ENCODE data around the gene CD2.

The CD2 gene

GRCh38 chr1:116762281-116762680 lies 8.1 kb downstream of the CD2 start:
- no peak for DNase-seq

GRCh38 chr1:116762781-116763115 lies 8.5 kb downstream of the CD2 start:
- DNase-seq, result no peak

GRCh38 chr1:116763116-116763786 lies 9.0 kb downstream of the CD2 start:
- DNase-seq, result peak; percentile 78

DNA sequence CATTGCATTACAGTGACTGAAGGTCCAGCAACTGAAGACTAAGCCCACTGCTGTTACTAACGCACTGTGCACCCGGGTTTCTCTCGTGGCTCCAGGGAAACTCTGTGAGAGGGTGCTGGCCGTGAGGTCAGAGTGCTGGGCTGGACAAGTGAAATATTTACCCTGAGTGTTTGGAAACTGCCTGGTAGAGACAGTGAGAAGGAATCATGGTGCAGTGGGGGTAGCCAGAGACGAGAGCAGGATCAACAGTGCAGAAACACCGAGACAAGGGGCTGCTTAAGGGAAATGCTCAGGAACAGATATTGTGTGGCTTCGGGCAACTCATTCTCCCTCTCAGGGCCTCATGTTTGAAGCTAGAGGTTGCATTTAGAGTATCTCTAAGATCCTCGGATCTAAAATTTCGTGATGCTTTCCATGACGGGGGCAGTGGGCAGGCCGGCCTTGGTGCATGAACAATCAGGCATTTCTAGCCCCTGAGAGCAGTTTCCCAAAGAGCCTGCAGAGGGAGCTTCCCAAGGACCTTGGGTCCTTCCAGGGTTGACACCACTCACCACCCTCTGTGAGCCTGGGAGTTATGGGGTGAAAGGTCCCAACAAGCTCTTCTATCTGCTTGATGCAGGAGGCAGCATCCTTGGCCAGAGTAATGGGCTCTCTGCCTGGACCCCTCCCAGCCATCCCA lies 9.7 kb downstream of the CD2 start:
- peak; percentile 35 for DNase-seq

- DNase-seq, result no peak
Observed at GRCh38 chr1:116764466-116764898, 10.3 kb downstream of the CD2 start.

GRCh38 chr1:116764906-116765862 lies 11.0 kb downstream of the CD2 start:
- no peak for DNase-seq

- DNase-seq, result no peak
Observed at GRCh38 chr1:116765962-116766361, 11.7 kb downstream of the CD2 start.

DNA sequence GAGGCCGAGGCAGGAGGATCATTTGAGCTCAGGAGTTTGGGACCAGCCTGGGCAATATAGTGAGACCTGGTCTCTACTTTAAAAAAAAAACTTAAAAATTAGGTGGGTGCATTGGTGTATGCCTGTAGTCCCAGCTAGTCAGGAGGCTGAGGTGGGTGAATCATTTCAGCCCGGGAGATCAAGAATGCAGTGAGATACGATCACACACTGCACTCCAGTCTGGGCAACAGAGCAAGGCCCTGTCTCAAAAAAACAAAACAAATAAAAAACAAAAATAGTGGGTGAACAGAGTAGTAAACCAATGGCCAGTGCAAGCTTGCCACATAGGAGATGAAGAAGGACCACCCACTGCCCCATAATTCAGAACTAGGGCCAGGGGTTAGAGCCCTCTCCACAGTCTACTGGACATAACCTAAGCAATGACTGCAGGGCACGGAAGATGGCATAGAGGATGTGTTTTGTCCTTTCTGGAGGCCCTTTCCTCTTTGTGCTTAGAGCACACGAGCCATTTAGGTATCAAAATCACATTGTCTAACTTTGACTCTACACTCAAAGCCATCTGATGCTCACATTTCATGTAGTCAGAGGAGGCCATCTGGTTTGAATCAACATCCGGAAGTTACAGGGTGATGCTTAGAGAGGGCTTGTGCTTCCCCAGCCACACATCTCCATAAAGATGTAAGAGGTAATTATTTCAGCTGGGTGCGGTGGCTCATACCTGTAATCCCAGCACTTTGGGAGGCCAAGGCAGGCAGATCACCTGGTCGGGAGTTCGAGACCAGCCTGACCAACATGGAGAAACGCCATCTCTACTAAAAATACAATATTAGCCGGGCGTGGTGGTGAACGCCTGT lies 12.6 kb downstream of the CD2 start:
- DNase-seq, result no peak

DNA sequence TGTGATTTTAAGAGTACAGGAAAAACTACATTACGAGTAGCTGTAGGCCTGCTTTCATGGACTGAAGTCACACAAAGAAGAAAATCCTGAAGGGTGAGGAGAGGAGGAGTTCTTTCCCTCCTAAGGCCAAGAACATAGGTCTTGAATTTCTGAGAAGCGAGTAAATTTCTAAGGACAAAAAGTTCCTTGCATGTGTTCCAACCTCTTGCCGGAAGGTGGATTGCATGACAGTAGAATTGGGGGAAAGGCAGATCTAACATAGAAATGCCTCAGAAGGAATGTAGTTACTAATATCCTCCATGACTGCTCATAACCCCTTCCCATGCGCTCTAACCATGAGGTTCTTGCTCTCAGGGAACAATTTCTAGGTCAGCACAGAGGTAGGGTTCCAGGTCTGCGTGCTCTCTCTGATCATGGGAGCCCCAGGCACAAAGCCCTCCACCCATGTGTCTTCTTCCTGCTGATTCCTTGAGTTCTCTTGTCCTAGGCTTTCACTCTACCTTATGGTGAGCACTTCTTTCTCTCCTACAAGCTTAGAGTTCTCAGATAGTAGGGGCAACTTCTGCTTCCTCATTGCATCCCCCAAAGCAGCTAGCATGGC lies 13.7 kb downstream of the CD2 start:
- DNase-seq, result no peak

DNA sequence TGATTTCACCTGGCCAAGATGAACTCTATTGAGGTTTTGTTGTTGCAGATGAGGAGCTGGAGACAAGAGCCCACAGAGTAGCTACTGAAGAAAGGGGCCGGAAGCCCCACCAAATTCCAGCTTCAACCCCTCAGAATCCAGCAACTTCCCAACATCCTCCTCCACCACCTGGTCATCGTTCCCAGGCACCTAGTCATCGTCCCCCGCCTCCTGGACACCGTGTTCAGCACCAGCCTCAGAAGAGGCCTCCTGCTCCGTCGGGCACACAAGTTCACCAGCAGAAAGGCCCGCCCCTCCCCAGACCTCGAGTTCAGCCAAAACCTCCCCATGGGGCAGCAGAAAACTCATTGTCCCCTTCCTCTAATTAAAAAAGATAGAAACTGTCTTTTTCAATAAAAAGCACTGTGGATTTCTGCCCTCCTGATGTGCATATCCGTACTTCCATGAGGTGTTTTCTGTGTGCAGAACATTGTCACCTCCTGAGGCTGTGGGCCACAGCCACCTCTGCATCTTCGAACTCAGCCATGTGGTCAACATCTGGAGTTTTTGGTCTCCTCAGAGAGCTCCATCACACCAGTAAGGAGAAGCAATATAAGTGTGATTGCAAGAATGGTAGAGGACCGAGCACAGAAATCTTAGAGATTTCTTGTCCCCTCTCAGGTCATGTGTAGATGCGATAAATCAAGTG lies 14.3 kb downstream of the CD2 start:
- no peak for DNase-seq

DNA sequence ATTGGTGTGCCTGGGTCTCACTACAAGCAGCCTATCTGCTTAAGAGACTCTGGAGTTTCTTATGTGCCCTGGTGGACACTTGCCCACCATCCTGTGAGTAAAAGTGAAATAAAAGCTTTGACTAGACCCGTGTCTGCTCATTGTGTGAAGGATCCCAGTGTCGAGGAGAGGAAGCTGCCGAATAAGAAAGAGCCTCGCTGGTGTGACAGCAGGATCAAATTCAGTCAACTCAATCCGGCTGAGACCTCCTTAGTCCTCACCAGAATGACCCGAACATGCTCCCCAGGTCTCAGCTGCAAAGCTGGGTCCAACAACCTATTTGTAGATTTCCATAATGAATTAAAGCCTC lies 14.8 kb downstream of the CD2 start:
- no peak for DNase-seq

- peak; percentile 35 for DNase-seq
Observed at GRCh38 chr1:116769561-116769977, 15.3 kb downstream of the CD2 start.

DNA sequence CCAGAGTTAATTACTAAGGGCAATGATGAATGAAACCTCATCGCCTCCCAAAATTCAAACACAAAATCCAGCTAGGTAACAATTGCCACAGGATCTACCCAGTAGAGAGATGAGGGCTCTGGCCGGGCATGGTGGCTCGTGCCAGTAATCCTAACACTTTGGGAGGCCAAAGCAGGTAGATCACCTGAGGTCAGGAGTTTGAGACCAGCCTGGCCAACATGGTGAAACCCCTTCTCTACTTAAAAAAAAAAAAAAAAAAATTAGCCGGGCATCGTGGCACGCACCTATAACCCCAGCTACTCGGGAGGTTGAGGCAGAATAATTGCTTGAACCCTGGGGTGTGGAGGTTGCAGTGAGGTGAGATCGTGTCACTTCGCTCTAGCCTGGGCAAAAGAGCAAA lies 15.8 kb downstream of the CD2 start:
- DNase-seq, result no peak

DNA sequence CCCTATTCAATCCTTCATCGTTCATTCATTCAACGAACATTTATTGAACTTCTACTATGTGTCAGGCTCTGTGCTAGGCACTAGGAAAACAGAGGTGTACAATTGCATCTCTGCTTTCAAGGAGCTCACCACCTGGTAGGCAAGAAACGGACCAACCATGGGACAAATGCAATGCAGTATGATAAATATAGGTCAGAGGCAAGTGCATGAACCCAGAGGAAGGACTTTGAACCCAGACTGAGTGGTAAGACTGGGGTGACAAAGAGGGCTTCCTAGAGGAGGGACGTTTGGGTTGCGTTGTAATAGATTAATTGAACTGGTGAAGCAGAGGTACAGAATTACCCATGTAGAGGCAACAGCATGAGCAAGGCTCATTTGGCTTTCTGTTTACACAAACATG lies 16.4 kb downstream of the CD2 start:
- DNase-seq, result no peak

DNA sequence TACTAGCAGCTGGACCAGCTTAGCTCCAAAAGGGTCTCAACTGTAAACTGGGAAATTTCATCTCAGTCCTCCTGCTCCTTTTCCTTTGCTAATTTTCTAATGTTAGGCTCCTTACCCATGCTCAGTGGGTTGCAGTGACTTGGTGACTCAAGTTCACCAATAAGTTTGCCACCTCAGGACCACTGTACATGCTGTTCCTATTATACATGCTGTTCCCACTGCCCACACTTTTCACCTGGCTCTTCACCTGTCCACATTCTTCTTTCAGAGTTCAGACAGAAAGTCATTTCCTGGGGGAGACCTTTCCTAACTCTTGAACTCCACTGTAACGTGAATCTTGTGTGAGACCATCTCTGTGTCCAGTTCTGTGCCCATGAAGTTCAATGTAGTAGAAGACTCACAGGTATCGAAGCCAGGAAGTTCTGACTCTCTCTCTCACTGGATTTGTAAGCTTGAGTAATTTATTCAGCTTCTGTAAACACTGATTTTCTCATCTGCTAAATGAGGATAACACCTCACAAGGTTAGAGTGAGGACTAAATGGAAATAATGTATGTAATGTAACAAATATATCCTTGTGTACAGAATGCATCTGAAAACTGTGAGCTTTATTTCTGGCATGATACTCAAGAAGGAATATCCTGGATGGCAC lies 17.9 kb downstream of the CD2 start:
- no peak for DNase-seq

GRCh38 chr1:116772648-116773045 lies 18.4 kb downstream of the CD2 start:
- DNase-seq, result no peak

DNA sequence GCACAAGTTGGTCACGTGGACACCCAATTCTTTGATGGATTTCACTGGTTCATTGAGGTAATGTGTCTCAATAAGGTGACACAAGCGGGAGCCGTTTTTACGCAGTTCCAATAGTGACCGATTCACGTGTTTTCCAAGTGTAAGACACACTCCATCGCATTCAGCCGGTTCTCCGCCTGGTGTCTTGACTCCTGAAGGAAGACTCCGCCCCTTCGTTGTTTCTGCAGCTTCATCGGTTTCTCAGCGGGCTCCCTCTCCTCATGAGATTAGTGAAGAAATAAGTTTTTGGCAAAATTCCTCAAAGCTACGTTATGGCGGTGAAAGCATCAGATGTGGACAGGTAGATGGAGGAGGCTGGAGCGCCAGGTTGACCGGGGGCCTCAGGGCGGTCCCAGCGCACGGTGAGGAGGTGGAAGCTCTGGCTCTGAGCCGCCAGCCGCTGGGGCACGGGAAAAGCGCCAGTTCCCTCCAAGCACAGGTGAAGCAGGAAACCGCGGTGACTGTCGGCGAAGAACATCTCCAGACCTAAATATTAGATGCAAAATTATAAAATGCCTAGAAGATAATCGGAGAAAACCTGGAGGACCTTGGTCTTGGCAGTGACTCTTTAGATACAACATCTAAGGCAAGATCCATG lies 21.0 kb downstream of the CD2 start:
- no peak for DNase-seq

DNA sequence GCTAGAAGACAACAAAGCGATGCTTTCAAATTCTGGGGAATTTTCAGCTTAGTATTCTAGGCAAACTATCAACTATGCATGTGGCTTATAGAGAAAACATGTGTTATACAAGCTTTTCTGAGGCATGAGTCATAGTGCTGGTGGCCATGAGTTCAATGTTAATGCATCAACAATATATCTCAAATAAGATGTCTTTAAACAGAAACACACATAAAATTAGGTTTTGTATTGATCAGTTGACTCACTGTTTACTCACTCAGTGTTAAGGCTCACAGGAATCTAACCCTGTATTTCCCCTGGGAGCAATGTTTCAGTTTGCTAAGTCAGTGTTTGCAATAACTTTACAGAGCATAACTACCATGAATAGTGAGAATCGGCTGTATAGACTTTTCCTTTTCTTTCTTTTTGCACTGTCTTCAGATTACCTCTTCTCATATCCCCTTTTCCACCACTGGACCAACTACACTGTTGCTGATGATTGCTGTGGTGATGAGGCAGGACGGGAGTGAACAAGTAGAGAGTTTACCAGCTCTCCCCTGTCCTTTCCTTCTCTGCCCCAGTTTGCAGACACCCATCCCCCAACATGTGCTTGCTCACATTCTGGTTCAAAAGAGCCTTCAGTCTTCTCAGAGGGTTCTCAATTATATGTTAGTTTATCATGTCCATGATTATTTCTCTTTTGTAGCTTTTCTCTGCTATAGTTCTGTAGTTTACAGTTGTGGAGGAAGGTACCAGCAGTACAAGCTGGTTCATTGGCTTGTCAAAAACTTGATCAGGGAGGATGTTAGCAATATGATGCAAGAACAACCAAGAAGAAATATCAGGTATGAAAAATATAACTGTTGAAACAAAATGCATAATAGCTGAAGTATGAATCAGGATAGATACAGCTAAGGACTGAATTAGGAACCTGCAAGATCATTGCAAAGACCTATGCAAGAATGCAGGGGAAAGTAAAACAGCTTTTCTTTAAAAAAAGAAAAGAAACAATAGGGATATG lies 23.9 kb downstream of the CD2 start:
- DNase-seq, result no peak

DNA sequence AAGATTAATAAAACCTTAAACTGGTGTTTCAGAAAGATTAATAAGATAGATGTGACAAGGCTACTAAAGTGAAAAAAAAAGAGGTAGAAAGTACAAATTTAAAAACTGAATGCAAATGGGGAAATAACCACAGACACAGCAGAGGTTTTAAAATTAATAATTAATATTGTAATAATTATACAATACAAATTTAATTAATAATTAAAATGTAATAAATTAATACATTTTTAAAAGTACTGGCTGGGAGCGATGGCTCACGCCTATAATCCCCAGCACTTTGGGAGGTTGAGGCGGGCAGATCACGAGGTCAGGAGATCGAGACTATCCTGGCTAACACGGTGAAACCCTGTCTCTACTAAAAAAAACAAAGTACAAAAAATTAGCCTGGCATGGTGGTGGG lies 26.8 kb downstream of the CD2 start:
- no peak for DNase-seq

All from femur (tissue), 1 donor.